Keratinocyte (primary cell): Measurements from ENCODE around the gene UBE2E1. TPM values are rescaled to one million over a fixed set of nuclear protein-coding genes. Genes with fewer than 3 reads are reported as not detected.
A peak's percentile ranks its signal among the peaks of the same experiment; 100 is the strongest.

Experiments
- DNase-seq: peaks from one replicate; pipeline ENCODE4 v3.0.0-alpha.2; 2011; ENCODE audit warnings: low read depth, missing footprints, low spot score
- FAIRE-seq: peaks from 2 replicates; lab custom pipeline; 2011; peaks lifted over from hg19 to GRCh38; lab: Jason Lieb, UNC
- H2AFZ ChIP-seq: 2 replicates; pipeline ENCODE4 v1.6.0; 2012; ENCODE audit warnings: low read length, control low read depth, inconsistent platforms; ENCODE audit not compliant: control insufficient read depth
- H3K27ac ChIP-seq: 2 replicates; pipeline ENCODE4 v1.5.1; 2011; ENCODE audit warnings: low read length; ENCODE audit not compliant: control insufficient read depth, insufficient read depth
- H3K27me3 ChIP-seq: 3 replicates; pipeline ENCODE4 v1.6.0; 2011; ENCODE audit warnings: low read length; ENCODE audit not compliant: control insufficient read depth, insufficient read depth; ENCODE audit errors: extremely low read depth
- H3K36me3 ChIP-seq, 2 experiments: 2 replicates in 1 of 2; 3 replicates in 1 of 2; pipeline ENCODE4 v1.5.1; 2011; ENCODE audit warnings: low read length in 2 of 2, mild to moderate bottlenecking in 1 of 2; ENCODE audit not compliant: control insufficient read depth in 2 of 2, insufficient read depth in 2 of 2; ENCODE audit errors: extremely low read depth in 1 of 2
- H3K4me1 ChIP-seq: 3 replicates; pipeline ENCODE4 v1.5.1; 2011; ENCODE audit warnings: low read length; ENCODE audit not compliant: control insufficient read depth, insufficient read depth; ENCODE audit errors: extremely low read depth
- H3K4me2 ChIP-seq: 3 replicates; pipeline ENCODE4 v1.6.0; 2011; ENCODE audit warnings: low read depth, low read length; ENCODE audit not compliant: control insufficient read depth, insufficient read depth; ENCODE audit errors: extremely low read depth
- H3K4me3 ChIP-seq, 3 experiments: fragments of 200-600 bp in 1 of 3; sonication (generic) in 1 of 3; 2 replicates in 2 of 3; 3 replicates in 1 of 3; pipeline ENCODE4 v1.5.1; 2011 to 2016; ENCODE audit warnings: low read length in 3 of 3, mild to moderate bottlenecking in 3 of 3, control low read depth in 2 of 3, inconsistent platforms in 1 of 3, low read depth in 1 of 3, mixed read lengths in 1 of 3, mixed run types in 1 of 3, moderate library complexity in 1 of 3; ENCODE audit not compliant: control insufficient read depth in 2 of 3, insufficient read depth in 2 of 3; ENCODE audit errors: extremely low read depth in 1 of 3
- H3K79me2 ChIP-seq: 2 replicates; pipeline ENCODE4 v1.6.0; 2012; ENCODE audit warnings: low read length; ENCODE audit not compliant: control insufficient read depth, insufficient read depth
- H3K9ac ChIP-seq: 3 replicates; pipeline ENCODE4 v1.6.0; 2011; ENCODE audit warnings: low read length; ENCODE audit not compliant: control insufficient read depth, insufficient read depth; ENCODE audit errors: extremely low read depth
- H3K9me1 ChIP-seq: 3 replicates; pipeline ENCODE4 v1.6.0; 2011; ENCODE audit warnings: low read length; ENCODE audit not compliant: control insufficient read depth, insufficient read depth; ENCODE audit errors: extremely low read depth
- H3K9me3 ChIP-seq: 2 replicates; pipeline ENCODE4 v1.5.1; 2012; ENCODE audit warnings: low read depth, low read length; ENCODE audit not compliant: control insufficient read depth
- H4K20me1 ChIP-seq: 3 replicates; pipeline ENCODE4 v1.6.0; 2011; ENCODE audit warnings: low read length; ENCODE audit not compliant: control insufficient read depth, insufficient read depth; ENCODE audit errors: extremely low read depth
- EZH2 ChIP-seq: IDR thresholded peaks from one replicate; pipeline ENCODE4 v1.6.1; 2012; ENCODE audit warnings: inconsistent platforms, mild to moderate bottlenecking, low read length, moderate library complexity
- dilution Hi-C: fragments of 300-500 bp; cut with MboI; formaldehyde crosslinking; loops from one replicate; pipeline ENCODE4 v1.7.0; 2020; ENCODE audit warnings: low sequenced_read_pairs; ENCODE audit not compliant: extremely low pct_ligation_motif_present
- polyA plus RNA-seq, 5 experiments: library from polyadenylated mRNA; depleted of rRNA in 3 of 5; stranded (reverse) in 3 of 5; stranded (forward) in 1 of 5; unstranded in 1 of 5; fragments of >200 nt; gene quantifications; 1 replicate in 1 of 5; 2 replicates in 3 of 5; 3 replicates in 1 of 5; pipeline versions ENCODE4 v1.2.1 to v1.2.3, GENCODE V29; 2011 to 2012; ENCODE audit warnings: missing spikeins in 2 of 5, low read depth in 1 of 5, low replicate concordance in 1 of 5
- TF ChIP-seq, protein P1 (sequence below), 3 experiments: IDR thresholded peaks in 1 of 3; conservative IDR thresholded peaks in 1 of 3; optimal IDR thresholded peaks in 1 of 3; 2 replicates in 2 of 3; 3 replicates in 1 of 3; pipeline versions ENCODE3 to v1.5.1; 2011; ENCODE audit warnings: low read length in 3 of 3, mild to moderate bottlenecking in 3 of 3, moderate library complexity in 2 of 3, control low read depth in 1 of 3, inconsistent platforms in 1 of 3; ENCODE audit not compliant: insufficient read depth in 2 of 3; ENCODE audit errors: extremely low read depth in 1 of 3

The UBE2E1 gene
- polyA plus RNA-seq, 1 donor (not counting 4 experiments of a cell fraction or from before 2014, with no cell fraction given) = 205 TPM

DNA sequence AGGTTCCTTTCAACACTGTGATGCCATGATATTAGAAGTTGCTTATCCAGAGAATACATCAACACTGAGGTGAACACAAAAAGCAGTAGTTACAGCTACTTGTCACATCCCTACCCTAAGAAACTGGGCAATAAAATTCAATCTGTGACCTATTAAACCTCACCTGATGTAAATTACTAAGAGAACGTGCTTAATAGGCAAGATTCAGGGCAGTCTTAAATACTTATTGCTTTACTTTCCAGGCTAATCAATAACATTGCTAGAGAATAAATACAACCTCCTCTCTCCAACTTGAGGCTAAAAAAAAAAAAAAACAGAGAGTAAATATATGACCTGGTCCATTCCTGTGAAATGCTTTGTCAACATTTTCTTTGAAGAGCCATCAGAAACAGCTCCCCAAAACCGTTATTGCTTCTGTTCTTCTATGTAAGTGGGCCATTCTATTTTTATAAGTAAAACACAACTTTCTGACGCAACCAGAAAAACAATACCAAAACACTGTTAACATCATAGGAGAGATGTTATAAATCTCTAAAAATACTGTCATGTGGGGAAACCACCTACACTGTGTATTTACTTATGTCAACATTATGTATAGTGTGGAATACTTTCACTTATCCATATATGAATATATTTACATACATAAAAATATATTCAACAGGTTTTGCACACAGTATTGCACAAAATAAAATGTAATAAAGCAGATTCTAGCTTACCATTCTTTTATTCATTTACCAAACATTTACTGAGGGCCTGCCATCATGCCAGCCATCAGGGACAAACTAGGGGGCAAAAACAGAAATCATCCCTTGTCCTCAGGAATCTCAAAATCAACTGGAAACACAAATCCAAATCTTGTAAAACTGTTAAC lies 108.4 kb downstream of the UBE2E1 start:
- peaks cover 4 to 15% of the 10 kb centered on the region in 2 experiments for H3K36me3 ChIP-seq
- dilution Hi-C loops = no loop called here
- H3K4me3 ChIP-seq = no peak overlapping the region
- H3K4me1 ChIP-seq = peaks cover 16% of the 10 kb centered on the region
- H2AFZ ChIP-seq = no peak overlapping the region
- H3K4me2 ChIP-seq = no peak overlapping the region
- DNase-seq = no peak
- no peak overlapping the region for H3K27ac ChIP-seq
- no peaks in the 10 kb centered on the region for H3K9me1 ChIP-seq
- H3K9ac ChIP-seq = no peak overlapping the region
- H3K27me3 ChIP-seq = no peaks in the 10 kb centered on the region
- H4K20me1 ChIP-seq = peaks cover 13% of the 10 kb centered on the region
- TF ChIP-seq EZH2 = no peak
- TF ChIP-seq, protein P1, sequence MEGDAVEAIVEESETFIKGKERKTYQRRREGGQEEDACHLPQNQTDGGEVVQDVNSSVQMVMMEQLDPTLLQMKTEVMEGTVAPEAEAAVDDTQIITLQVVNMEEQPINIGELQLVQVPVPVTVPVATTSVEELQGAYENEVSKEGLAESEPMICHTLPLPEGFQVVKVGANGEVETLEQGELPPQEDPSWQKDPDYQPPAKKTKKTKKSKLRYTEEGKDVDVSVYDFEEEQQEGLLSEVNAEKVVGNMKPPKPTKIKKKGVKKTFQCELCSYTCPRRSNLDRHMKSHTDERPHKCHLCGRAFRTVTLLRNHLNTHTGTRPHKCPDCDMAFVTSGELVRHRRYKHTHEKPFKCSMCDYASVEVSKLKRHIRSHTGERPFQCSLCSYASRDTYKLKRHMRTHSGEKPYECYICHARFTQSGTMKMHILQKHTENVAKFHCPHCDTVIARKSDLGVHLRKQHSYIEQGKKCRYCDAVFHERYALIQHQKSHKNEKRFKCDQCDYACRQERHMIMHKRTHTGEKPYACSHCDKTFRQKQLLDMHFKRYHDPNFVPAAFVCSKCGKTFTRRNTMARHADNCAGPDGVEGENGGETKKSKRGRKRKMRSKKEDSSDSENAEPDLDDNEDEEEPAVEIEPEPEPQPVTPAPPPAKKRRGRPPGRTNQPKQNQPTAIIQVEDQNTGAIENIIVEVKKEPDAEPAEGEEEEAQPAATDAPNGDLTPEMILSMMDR (optimal IDR thresholded peaks at IDR 0.05 in 1 of 3, IDR thresholded peaks at IDR 0.05 in 1 of 3, conservative IDR thresholded peaks at IDR 0.05 in 1 of 3; ENCODE audit: extremely low read depth in 1 of 3, insufficient read depth in 2 of 3, low read length in 3 of 3) = no peak
- FAIRE-seq = no peak
- H3K9me3 ChIP-seq = no peaks in the 10 kb centered on the region
- peaks cover 30% of the 10 kb centered on the region for H3K79me2 ChIP-seq

DNA sequence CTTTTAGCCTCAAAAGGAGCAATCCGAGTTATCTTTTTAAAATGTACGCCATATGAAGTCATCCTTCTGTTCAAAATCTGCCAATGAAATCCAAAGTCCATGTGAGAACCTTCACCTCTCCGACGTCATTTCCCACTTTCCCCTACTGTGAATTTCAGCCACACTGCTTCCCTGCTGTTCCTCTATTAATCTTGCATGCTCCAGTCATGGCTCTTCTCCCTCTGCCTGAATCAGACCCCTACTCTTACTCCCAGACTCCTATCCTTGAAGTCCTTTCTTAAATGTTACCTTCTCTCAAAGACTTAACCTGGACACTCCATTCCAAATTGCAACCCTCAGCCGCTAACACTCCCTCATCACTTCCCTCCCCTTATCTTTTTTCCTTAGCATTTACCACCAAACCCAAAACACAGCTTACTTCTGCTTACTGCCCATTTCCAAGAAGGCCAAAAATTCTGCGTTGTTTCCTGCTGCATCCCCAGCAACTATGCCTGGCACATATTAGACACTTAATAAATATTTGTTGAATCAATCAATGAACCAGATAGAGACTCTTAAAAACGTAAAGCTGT lies 109.9 kb downstream of the UBE2E1 start:
- dilution Hi-C loops = no loop called here
- peaks cover 7 to 24% of the 10 kb centered on the region in 2 experiments for H3K36me3 ChIP-seq
- peaks cover 30% of the 10 kb centered on the region for H3K79me2 ChIP-seq
- peak overlapping the region; percentile 97 for H3K9ac ChIP-seq
- H3K9me3 ChIP-seq = no peaks in the 10 kb centered on the region
- DNase-seq = no peak
- no peak overlapping the region for H2AFZ ChIP-seq
- peaks cover 16% of the 10 kb centered on the region for H3K4me1 ChIP-seq
- no peak for FAIRE-seq
- no peak overlapping the region for H3K27ac ChIP-seq
- H3K27me3 ChIP-seq = no peaks in the 10 kb centered on the region
- H3K4me3 ChIP-seq = peak overlapping the region; percentile 70 to 99 (median 91)
- H3K4me2 ChIP-seq = peak overlapping the region; percentile 83
- H4K20me1 ChIP-seq = peaks cover 17% of the 10 kb centered on the region
- no peaks in the 10 kb centered on the region for H3K9me1 ChIP-seq
- TF ChIP-seq, protein P1 (optimal IDR thresholded peaks at IDR 0.05 in 1 of 3, IDR thresholded peaks at IDR 0.05 in 1 of 3, conservative IDR thresholded peaks at IDR 0.05 in 1 of 3; ENCODE audit: extremely low read depth in 1 of 3, insufficient read depth in 2 of 3, low read length in 3 of 3) = no peak
- no peak for TF ChIP-seq EZH2
